Fibroblast of gingiva (primary cell): ENCODE data around the gene SMCR8.
"Not testable (repeated sequence)": the region's sequence is repeated elsewhere in the genome, so short reads cannot be mapped to it uniquely, and the experiment has no call there.

ENCODE experiments used
- DNase-seq: peaks from one replicate; pipeline ENCODE4 v3.0.0-alpha.2; 2011; ENCODE audit warnings: low read depth

The SMCR8 gene

DNA sequence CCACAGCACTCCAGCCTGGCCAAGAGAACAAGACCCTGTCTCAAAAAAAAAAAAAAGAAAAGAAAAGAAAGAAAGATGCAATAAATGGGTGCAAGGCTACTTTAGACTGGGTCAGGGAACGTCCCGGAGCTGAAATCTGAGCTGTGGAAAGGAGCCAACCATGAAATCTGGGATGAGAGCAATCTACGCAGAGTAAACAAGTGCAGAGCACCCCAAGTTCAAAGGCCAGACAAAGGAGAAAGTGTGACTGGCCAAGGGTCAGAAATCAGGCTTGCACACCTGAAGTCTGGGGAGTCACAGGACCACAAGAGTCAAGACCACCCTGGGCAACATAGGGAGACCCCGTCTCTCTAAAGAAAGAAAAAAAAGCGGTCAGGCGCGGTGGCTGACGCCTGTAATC is 45.4 kb downstream of the SMCR8 start:
- no peak for DNase-seq

DNA sequence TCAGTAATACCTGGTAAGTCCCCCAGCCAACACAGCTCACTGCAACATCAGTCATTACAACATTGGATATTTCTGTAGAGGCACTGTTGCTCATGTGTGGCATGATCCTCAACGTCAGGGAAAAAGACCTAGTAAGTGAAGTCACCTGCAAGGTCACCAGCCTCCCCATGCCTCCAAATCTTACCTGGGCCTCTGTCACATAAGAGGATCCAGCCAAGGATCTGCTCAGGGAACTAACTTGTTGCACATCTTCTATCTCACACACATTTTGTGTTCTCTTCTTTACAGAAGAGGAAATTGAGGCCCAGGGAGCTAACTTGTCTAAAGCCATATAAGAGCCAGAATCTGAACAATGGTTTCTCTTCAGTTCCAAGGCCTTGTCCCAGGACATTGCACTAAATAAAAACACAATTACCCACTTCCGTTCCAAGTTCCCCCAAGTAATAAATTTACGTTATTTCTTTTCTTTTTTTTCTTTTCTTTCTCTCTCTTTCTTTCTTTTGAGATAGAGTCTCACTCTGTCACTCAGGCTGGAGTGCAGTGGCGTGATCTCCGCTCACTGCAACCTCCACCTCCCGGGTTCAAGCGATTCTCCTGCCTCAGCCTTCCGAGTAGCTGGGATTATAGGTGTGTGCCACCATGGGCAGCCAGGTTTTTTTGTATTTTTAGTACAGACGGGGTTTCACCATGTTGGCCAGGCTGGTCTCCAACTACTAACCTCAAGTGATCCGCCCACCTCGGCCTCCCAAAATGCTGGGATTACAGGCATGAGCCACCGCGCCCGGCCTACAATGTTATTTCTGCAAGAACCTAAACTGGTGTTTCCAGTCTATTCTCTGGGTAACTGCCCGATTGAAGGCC is 47.0 kb downstream of the SMCR8 start:
- DNase-seq = no peak

DNA sequence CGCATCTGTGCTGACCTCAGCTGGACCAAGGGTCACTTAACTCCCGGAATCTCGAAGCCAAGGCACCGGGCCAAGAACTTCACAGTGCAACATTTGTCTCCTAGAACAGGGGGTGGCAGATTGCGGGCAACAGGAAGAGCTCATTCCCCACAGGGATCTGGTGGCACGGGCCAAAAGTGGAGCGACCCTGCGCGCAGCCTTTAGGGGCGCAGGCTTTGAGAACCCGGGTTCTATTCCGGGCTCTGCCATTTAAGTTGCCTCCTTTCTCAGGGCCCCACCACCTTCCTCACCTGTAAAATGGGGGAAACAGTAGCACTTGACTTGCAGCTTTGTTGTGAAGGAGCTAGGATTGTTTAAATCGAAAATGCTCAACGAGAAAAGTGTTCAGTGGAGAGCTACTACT is 47.6 kb downstream of the SMCR8 start:
- DNase-seq = peak; percentile 83

DNA sequence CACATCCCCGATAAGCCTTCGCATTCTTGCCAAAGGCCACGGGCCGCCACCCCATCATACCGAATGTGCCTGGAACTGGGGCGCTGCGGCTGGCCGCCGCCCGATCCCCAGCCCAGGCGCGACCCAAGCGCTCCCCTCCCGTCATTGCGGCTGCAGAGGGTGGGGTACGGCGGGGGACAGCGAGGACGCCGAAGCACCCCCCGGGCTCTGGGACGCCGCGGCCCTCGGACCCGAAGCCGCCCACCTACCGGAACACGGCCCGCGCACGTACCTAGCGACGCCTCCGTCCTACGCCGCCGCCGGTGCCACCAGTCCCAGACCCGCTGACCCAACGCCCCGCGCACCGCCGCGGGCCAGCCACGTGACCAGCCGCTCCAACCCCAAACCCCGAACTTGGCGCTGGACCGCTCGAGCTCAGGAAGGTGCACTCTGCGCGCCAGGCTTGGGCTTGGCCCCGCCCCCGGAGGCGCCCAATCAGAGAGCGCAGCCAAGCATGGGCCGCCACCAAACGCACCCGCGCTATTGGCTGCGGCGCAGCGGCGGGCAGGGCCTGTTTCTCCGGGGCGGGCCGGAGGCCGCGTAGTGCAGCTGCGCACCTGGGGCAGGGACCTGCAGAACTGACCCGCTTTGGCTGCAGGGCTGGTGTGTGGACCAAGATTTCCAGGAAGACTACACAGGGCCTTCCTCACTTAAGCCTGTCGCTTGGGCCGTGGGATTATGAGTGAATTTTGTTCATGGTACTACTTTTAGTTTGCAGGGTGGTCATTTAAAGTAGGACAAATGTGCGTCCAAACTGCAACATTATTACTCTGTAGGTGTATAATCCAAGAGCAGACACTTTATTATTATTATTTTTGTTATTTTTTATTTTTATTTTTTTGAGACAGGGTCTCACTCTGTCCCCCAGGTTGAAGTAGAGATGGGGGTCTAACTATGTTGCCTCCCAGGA is 48.3 kb downstream of the SMCR8 start, which contains the start of gene SHMT1:
SHMT1 (minus strand) TSS at position 450 of the 949 bp plus-strand sequence. CDS start 7,569 bp downstream, outside the sequence.
- peak; percentile 83 for DNase-seq

DNA sequence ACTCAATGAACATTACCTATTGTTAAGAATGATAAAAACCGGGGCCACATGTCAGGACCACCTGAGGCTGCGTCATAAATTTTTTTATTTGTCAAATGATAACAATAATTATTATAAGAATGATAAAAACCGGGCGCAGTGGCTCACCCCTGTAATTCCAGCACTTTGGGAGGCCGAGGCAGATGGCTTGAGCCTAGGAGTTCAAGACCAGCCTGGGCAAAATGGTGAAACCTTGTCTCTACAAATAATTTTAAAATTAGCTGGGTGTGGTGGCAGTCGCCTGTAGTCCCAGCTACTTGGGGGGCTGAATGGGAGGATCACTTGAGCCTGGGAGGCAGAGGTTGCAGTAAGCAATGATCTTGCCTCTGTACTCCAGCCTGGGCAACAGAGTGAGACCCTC is 49.1 kb downstream of the SMCR8 start:
- DNase-seq = no peak

DNA sequence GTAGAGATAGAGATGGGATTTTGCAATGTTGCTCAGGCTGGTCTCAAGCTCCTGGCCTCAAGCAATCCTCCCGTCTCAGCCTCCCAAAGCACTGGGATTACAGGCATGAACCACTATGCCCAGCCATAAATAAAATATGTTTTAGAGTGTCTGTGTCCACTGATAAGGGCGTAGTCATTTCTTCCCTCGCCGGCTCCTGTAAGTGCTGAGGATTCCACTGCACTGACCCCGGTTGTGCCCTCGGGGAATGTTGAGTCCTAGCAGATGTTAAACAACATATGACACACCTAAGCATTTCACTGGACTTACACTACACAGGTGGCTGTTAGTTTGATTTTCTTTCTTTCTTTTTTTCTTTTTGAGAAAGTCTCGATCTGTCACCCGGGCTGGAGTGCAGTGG is 53.9 kb downstream of the SMCR8 start:
- DNase-seq = no peak

DNA sequence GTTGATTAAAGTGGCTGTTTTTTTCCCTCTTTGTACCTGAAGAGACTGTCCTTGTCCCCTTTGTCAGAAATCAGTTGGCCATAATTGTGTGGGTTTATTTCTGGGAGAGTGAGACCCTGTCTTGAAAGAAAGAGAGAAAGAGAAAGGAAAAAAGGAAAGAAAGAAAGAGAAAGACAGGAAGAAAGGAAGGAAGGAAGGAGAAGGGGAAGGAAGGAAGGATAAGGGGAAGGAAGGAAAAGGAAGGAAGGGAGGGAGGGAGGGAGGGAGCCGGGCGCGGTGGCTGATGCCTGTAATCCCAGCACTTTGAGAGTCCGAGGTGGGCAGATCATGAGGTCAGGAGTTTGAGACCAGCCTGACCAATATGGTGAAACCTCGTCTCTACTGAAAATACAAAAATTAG is 55.7 kb downstream of the SMCR8 start:
- DNase-seq = no peak

DNA sequence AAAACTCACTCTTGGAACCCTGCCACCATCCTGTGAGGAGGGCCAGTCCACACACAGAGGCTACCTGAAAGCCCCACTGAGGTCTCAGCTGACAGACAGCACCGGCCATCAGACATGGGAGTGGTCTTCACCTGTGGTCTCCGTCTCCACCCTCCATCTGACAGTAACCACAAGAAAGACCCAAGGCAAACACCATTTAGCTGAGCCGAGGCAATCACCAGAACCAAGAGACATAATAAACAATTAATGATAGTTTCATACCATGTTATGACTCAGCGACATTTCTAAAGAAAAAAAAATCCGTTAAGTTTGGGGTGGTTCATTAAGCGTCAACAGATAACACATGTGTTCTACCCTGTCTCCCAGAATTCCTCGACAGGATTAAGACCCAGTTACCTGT is 56.4 kb downstream of the SMCR8 start:
- no peak for DNase-seq

DNA sequence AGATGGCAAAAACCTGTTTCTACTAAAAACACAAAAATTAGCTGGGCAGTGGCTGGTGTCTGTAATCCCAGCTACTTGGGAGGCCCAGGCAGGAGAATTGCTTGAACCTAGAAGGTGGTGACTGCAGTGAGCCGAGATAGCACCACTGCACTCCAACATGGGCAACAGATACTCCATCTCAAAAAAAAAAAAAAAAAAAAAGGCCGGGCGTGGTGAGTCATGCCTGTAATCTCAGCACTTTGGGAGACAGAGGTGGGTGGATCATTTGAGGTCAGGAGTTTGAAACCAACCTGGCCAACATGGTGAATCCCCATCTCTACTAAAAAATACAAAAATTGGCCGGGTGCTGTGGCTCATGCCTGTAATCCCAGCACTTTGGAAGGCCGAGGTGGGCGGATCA is 58.1 kb downstream of the SMCR8 start:
- not testable (repeated sequence) for DNase-seq

DNA sequence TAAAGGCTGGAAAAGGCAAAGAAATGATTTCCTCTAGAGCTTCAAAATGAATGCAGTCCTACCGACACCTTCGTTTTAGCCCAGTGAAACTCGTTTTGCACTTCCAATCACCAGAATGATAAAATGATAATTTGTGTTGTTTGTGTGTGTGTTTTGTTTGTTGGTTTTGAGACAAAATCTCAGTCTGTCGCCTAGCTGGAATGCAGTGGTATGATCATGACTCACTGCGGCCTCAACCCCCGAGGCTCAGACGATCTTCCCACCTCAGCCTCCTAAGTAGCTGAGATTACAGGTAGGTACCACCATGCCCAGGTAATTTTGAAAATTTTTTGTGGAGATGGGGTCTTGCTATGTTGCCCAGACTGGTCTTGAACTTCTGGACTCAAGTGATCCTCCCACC is 59.1 kb downstream of the SMCR8 start:
- no peak for DNase-seq
